NCI-H82 (cell line): ENCODE data around the gene MAGI1.
A peak's percentile ranks its signal among the peaks of the same experiment; 100 is the strongest.

ENCODE experiments used
- DNase-seq: peaks from one replicate; lab custom pipeline; 2025; lab: John Stamatoyannopoulos, UW

MAGI1 gene

GRCh38 chr3:65831733-65832425, 206.8 kb downstream of the MAGI1 start:
- DNase-seq, result no peak

GRCh38 chr3:65830948-65831732, 207.6 kb downstream of the MAGI1 start:
- no peak for DNase-seq

GRCh38 chr3:65829228-65829627, 209.5 kb downstream of the MAGI1 start:
- no peak for DNase-seq

- peak; percentile 19 for DNase-seq
These were observed 210.0 kb downstream of the MAGI1 start for GRCh38 chr3:65828706-65829105.

- DNase-seq, result no peak
These were observed 211.6 kb downstream of the MAGI1 start for GRCh38 chr3:65827076-65827475.

- no peak for DNase-seq
These were observed 214.6 kb downstream of the MAGI1 start for GRCh38 chr3:65824166-65824565.

- DNase-seq, result no peak
These were observed 218.1 kb downstream of the MAGI1 start for GRCh38 chr3:65820600-65820999.

GRCh38 chr3:65819896-65820295, 218.8 kb downstream of the MAGI1 start:
- DNase-seq, result no peak

GRCh38 chr3:65817553-65818126, 221.1 kb downstream of the MAGI1 start:
- DNase-seq, result no peak

GRCh38 chr3:65816208-65816607, 222.5 kb downstream of the MAGI1 start:
- DNase-seq, result no peak

GRCh38 chr3:65814845-65815578, 223.7 kb downstream of the MAGI1 start:
- no peak for DNase-seq

GRCh38 chr3:65811892-65812291, 226.8 kb downstream of the MAGI1 start:
- DNase-seq, result peak; percentile 23

- DNase-seq, result no peak
These were observed 227.5 kb downstream of the MAGI1 start for GRCh38 chr3:65811086-65811761.

- DNase-seq, result no peak
These were observed 228.4 kb downstream of the MAGI1 start for GRCh38 chr3:65810302-65810701.

- no peak for DNase-seq
These were observed 229.0 kb downstream of the MAGI1 start for GRCh38 chr3:65809641-65810150.

GRCh38 chr3:65808824-65809223, 229.9 kb downstream of the MAGI1 start:
- no peak for DNase-seq

GRCh38 chr3:65808407-65808806, 230.3 kb downstream of the MAGI1 start:
- DNase-seq, result no peak

GRCh38 chr3:65807225-65807624, 231.5 kb downstream of the MAGI1 start:
- DNase-seq, result no peak

- no peak for DNase-seq
These were observed 232.1 kb downstream of the MAGI1 start for GRCh38 chr3:65806600-65806999.

- DNase-seq, result peak; percentile 10
These were observed 242.0 kb downstream of the MAGI1 start for GRCh38 chr3:65796676-65797075.

- DNase-seq, result no peak
These were observed 243.6 kb downstream of the MAGI1 start for GRCh38 chr3:65795166-65795565.
